Thyroid gland (tissue), 4 donors: ENCODE results near the gene COL17A1.

ENCODE experiments used
- POLR2A ChIP-seq, 2 donors: fragments of 450-650 bp; IDR thresholded peaks; one replicate each; pipeline ENCODE4 v1.6.1; 2017; ENCODE audit warnings: antibody characterized with exemption in 2 of 2, mild to moderate bottlenecking in 2 of 2, moderate library complexity in 1 of 2
- TF ChIP-seq, protein P1 (sequence below), 6 experiments: fragments of 200-600 bp in 3 of 6; fragments of 450-650 bp in 3 of 6; sonication (generic) in 3 of 6; IDR thresholded peaks; one replicate each; pipeline ENCODE4 v1.5.1; 2016 to 2019; ENCODE audit warnings: antibody characterized with exemption in 6 of 6, mild to moderate bottlenecking in 2 of 6, inconsistent platforms in 1 of 6, moderate library complexity in 1 of 6

GRCh38 chr10:104065748-104066147, 19.9 kb downstream of the COL17A1 start:
- TF ChIP-seq, protein P1, sequence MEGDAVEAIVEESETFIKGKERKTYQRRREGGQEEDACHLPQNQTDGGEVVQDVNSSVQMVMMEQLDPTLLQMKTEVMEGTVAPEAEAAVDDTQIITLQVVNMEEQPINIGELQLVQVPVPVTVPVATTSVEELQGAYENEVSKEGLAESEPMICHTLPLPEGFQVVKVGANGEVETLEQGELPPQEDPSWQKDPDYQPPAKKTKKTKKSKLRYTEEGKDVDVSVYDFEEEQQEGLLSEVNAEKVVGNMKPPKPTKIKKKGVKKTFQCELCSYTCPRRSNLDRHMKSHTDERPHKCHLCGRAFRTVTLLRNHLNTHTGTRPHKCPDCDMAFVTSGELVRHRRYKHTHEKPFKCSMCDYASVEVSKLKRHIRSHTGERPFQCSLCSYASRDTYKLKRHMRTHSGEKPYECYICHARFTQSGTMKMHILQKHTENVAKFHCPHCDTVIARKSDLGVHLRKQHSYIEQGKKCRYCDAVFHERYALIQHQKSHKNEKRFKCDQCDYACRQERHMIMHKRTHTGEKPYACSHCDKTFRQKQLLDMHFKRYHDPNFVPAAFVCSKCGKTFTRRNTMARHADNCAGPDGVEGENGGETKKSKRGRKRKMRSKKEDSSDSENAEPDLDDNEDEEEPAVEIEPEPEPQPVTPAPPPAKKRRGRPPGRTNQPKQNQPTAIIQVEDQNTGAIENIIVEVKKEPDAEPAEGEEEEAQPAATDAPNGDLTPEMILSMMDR (IDR thresholded peaks at IDR 0.05) = no peak
- TF ChIP-seq POLR2A (IDR thresholded peaks at IDR 0.05) = no peak
